ENCODE measurements around the gene NCAPG2. TPM values are rescaled to one million over a fixed set of nuclear protein-coding genes. Genes with fewer than 3 reads are reported as not detected.

Gene NCAPG2
- total and polyA plus RNA-seq, 2 donors (not counting 1 experiment from before 2014, with no cell fraction given) = 10.9 to 18.7 TPM

- H3K4me2 ChIP-seq (ENCODE audit: extremely low read depth, insufficient read depth, low read length) = no peak overlapping the region
- no peaks in the 10 kb centered on the region for H3K4me1 ChIP-seq (ENCODE audit: control insufficient read depth, extremely low read depth, insufficient read depth, low read length)
- H3K9me3 ChIP-seq (ENCODE audit: control insufficient read depth, insufficient read depth, low read depth, low read length) = no peaks in the 10 kb centered on the region
- no peaks in the 10 kb centered on the region for H3K36me3 ChIP-seq (ENCODE audit: control insufficient read depth, insufficient read depth, low read length)
- H2AFZ ChIP-seq (ENCODE audit: low read length) = no peak overlapping the region
- no peaks in the 10 kb centered on the region for H4K20me1 ChIP-seq (ENCODE audit: control insufficient read depth, extremely low read depth, insufficient read depth, low read length)
- H3K79me2 ChIP-seq (ENCODE audit: control insufficient read depth, insufficient read depth, low read length) = no peaks in the 10 kb centered on the region
- H3K4me3 ChIP-seq (replicated peaks in 1 of 4; ENCODE audit: control extremely low read depth in 1 of 4, insufficient read depth in 1 of 4, low read depth in 3 of 4, low read length in 4 of 4) = no peak overlapping the region
- no peak overlapping the region for H3K27ac ChIP-seq (ENCODE audit: insufficient read depth, low read length)
- DNase-seq (ENCODE audit: low read depth in 2 of 2) = no peak
- no peaks in the 10 kb centered on the region for H3K27me3 ChIP-seq (ENCODE audit: control insufficient read depth, insufficient read depth, low read length)
- no peak overlapping the region for H3K9ac ChIP-seq (ENCODE audit: insufficient read depth, low read length)
- TF ChIP-seq EZH2 (IDR thresholded peaks at IDR 0.05; ENCODE audit: low read length, missing control alignments) = no peak
- TF ChIP-seq CTCF (conservative IDR thresholded peaks at IDR 0.05 in 1 of 2, IDR thresholded peaks at IDR 0.05 in 1 of 2; ENCODE audit: low read depth in 1 of 2, low read length in 2 of 2) = no peak
Observed at GRCh38 chr7:158751751-158752150, 47.1 kb upstream of the NCAPG2 start.

- no peak for TF ChIP-seq EZH2 (IDR thresholded peaks at IDR 0.05; ENCODE audit: low read length, missing control alignments)
- no peak for TF ChIP-seq CTCF (conservative IDR thresholded peaks at IDR 0.05 in 1 of 2, IDR thresholded peaks at IDR 0.05 in 1 of 2; ENCODE audit: low read depth in 1 of 2, low read length in 2 of 2)
- Histone ChIP-seq H2AFZ (ENCODE audit: low read length) (no peak overlapping the region), H3K27me3 (ENCODE audit: control insufficient read depth, insufficient read depth, low read length) (no peaks in the 10 kb centered on the region), H3K27ac (ENCODE audit: insufficient read depth, low read length) (no peak overlapping the region), H4K20me1 (ENCODE audit: control insufficient read depth, extremely low read depth, insufficient read depth, low read length) (no peaks in the 10 kb centered on the region), H3K4me2 (ENCODE audit: extremely low read depth, insufficient read depth, low read length) (no peak overlapping the region), H3K9ac (ENCODE audit: insufficient read depth, low read length) (no peak overlapping the region), H3K9me3 (ENCODE audit: control insufficient read depth, insufficient read depth, low read depth, low read length) (no peaks in the 10 kb centered on the region), H3K4me3 (replicated peaks in 1 of 4; ENCODE audit: control extremely low read depth in 1 of 4, insufficient read depth in 1 of 4, low read depth in 3 of 4, low read length in 4 of 4) (no peak overlapping the region), H3K4me1 (ENCODE audit: control insufficient read depth, extremely low read depth, insufficient read depth, low read length) (no peaks in the 10 kb centered on the region), H3K79me2 (ENCODE audit: control insufficient read depth, insufficient read depth, low read length) (no peaks in the 10 kb centered on the region), H3K36me3 (ENCODE audit: control insufficient read depth, insufficient read depth, low read length) (no peaks in the 10 kb centered on the region)
- DNase-seq (ENCODE audit: low read depth in 2 of 2) = no peak
Observed at GRCh38 chr7:158751199-158751598, 46.6 kb upstream of the NCAPG2 start.

DNA sequence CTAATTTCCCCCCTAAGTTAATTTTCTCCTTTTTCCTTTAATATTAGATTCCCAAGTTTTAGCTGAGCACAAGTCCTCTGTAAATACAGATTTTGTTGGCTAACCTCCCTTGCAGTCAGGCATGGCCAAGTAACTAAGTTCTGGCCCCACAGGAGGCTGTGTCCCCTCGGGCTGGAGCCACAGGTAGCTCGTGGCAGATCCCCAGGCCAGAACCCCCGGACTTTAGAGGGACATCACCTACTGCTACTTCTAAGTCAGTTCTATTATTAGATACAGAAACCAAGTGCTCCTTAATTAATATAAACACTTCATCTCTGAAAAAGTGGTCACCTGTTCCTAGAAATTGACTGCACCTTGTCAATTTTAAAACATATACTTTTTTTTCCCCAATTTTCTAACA, 46.1 kb upstream of the NCAPG2 start:
- Histone ChIP-seq H3K27ac (ENCODE audit: insufficient read depth, low read length) (no peak overlapping the region), H3K9me3 (ENCODE audit: control insufficient read depth, insufficient read depth, low read depth, low read length) (no peaks in the 10 kb centered on the region), H3K27me3 (ENCODE audit: control insufficient read depth, insufficient read depth, low read length) (no peaks in the 10 kb centered on the region), H2AFZ (ENCODE audit: low read length) (no peak overlapping the region), H3K36me3 (ENCODE audit: control insufficient read depth, insufficient read depth, low read length) (no peaks in the 10 kb centered on the region), H3K4me2 (ENCODE audit: extremely low read depth, insufficient read depth, low read length) (no peak overlapping the region), H3K4me1 (ENCODE audit: control insufficient read depth, extremely low read depth, insufficient read depth, low read length) (no peaks in the 10 kb centered on the region), H3K4me3 (replicated peaks in 1 of 4; ENCODE audit: control extremely low read depth in 1 of 4, insufficient read depth in 1 of 4, low read depth in 3 of 4, low read length in 4 of 4) (no peak overlapping the region), H4K20me1 (ENCODE audit: control insufficient read depth, extremely low read depth, insufficient read depth, low read length) (no peaks in the 10 kb centered on the region), H3K9ac (ENCODE audit: insufficient read depth, low read length) (no peak overlapping the region), H3K79me2 (ENCODE audit: control insufficient read depth, insufficient read depth, low read length) (no peaks in the 10 kb centered on the region)
- no peak for TF ChIP-seq CTCF (conservative IDR thresholded peaks at IDR 0.05 in 1 of 2, IDR thresholded peaks at IDR 0.05 in 1 of 2; ENCODE audit: low read depth in 1 of 2, low read length in 2 of 2)
- TF ChIP-seq EZH2 (IDR thresholded peaks at IDR 0.05; ENCODE audit: low read length, missing control alignments) = no peak
- DNase-seq (ENCODE audit: low read depth in 2 of 2) = no peak
